Effector CD4-positive, alpha-beta T cell (primary cell): ENCODE results near the gene MUC5B.
"Not testable (repeated sequence)": the region's sequence is repeated elsewhere in the genome, so short reads cannot be mapped to it uniquely, and the experiment has no call there.

ENCODE experiments used
- DNase-seq: peaks from one replicate; pipeline ENCODE4 v3.0.0-alpha.2; 2020

The MUC5B gene

DNA sequence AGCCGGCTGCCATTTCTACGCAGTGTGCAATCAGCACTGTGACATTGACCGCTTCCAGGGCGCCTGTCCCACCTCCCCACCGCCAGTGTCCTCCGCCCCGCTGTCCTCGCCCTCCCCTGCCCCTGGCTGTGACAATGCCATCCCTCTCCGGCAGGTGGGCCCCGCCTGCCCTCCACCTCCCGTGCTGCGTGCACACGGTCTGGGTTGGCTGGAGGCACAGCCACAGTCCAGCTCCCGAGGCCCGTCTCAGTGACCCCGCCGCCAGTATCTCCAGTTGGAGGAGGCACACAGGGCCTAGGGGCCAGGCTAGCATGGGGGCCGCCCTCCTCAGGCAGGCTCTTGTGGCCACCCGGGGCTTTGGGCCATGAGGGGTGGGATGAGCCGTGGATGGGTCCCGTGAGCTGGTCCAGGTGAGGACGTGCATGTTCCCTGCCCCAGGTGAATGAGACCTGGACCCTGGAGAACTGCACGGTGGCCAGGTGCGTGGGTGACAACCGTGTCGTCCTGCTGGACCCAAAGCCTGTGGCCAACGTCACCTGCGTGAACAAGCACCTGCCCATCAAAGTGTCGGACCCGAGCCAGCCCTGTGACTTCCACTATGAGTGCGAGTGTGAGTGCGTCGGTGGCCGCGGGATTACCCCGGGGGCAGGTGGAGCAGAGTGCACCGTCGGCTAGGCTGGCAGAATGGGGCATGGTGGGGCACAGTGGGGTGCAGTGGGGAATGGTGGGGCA is 29.7 kb downstream of the MUC5B start:
- no peak for DNase-seq

DNA sequence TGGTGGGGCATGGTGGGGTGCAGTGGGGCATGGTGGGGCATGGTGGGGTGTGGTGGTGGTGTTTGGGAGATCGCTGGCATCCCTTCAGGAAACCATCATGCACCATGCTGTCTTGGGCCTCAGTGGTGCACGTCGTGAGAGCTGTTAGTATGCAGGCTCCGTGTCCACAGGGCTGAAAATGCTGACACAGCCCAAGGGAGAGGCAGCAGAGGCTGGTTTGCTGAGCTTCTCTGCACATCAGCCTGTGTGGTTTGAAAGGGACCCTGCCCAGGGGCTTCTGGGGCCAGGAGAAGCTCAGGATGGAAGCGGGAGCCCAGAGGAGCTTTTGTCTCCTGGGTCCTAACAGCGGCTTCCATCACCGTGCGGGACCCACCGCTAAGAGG is 30.2 kb downstream of the MUC5B start:
- no peak for DNase-seq

DNA sequence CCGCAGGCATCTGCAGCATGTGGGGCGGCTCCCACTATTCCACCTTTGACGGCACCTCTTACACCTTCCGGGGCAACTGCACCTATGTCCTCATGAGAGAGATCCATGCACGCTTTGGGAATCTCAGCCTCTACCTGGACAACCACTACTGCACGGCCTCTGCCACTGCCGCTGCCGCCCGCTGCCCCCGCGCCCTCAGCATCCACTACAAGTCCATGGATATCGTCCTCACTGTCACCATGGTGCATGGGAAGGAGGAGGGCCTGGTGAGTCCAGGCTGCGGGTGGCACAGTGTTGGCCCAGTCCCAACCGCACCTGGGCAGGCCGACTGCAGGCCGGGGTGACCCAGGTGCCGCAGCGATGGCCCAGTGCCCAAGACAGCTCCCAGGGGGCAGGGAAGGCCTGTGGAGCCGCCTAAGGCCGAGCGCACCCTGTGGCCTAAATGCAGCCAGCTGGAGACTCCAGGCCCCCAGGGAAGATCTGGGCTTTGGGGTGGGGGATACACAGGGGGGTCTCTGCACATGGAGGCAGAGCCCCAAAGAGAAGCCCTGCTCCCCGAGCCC is 31.3 kb downstream of the MUC5B start:
- DNase-seq: no peak

DNA sequence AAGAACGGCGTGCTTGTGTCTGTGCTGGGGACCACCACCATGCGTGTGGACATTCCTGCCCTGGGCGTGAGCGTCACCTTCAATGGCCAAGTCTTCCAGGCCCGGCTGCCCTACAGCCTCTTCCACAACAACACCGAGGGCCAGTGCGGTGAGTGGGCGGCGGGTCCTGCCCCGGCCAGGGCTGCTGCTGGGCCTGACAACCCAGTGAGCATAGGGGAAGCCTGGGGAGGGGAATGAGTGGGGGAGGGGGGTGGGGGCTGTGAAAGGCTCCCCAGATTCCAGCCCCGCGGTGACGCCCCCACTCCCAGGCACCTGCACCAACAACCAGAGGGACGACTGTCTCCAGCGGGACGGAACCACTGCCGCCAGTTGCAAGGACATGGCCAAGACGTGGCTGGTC is 31.9 kb downstream of the MUC5B start:
- no peak for DNase-seq

DNA sequence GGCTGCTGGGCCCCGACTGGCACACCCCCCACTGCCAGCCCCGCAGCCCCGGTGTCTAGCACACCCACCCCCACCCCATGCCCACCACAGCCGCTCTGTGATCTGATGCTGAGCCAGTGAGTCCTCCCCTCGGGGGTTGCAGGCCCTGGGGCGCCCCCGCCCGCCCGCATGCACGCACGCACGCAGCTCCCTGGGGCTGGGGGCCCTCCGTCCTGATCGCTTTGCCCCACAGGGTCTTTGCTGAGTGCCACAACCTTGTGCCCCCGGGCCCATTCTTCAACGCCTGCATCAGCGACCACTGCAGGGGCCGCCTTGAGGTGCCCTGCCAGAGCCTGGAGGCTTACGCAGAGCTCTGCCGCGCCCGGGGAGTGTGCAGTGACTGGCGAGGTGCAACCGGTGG is 32.3 kb downstream of the MUC5B start:
- no peak for DNase-seq

DNA sequence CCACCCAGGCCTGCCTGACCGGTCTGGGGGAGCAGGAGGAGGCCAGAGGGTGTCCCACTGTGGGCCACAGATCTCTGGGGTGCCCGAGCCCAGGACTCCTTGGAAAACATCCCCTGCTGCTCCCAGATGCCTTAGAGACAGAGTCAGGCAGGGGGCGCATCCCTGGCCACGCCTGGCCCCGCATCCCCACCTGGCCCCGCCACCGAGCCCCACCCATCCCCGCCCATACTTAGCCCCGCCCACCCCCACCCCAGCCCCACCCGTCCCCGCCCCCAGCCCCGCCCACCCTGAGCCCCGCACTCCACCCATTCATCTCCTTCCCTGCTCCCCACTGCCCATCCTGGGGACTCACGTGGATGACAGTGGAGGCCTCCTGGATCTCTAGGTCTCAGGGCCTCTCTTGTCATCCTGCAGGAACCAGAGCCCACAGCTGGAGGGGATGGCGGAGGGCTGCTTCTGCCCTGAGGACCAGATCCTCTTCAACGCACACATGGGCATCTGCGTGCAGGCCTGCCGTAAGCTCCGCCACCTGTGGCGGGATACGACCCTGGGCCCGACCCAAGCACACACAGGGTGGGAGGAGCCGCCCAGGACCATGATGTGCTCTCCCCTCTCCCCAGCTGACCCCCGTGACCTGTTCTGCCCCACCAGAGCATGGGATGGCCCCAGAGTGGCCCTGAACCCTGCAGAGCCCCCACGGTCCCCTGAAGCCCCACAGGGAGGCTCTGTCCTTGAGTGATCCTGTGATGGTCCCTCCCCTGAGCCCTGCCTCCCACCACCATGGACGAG is 33.6 kb downstream of the MUC5B start:
- no peak for DNase-seq

DNA sequence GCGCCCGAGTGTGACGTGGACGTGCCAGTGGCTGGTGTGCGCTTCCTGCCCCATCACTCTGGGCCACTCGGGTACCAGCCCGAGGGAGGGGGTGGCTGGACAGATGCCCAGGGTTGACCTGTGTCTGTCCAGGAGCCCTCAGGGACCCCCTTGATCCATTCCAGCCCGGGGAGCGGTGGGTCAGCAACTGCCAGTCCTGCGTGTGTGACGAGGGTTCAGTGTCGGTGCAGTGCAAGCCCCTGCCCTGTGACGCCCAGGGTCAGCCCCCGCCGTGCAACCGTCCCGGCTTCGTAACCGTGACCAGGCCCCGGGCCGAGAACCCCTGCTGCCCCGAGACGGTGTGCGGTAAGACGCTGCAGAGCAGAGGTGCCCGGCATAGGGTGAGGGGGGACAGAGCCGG is 34.5 kb downstream of the MUC5B start:
- no peak for DNase-seq

DNA sequence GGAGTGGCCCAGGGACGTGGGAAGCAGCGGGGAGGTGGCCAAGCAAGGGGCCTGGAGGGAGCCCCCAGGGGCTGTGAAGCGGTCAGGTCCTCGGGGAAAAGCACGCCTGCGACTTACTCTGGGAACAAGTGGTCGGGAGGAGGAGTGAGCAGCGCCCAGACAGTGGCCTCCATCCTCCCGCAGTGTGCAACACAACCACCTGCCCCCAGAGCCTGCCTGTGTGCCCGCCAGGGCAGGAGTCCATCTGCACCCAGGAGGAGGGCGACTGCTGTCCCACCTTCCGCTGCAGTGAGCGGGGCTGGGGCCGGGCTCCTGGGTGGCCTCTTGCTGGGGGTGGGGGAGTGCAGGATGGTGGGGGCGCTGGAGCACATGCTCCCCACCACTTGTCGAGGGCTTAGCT is 35.0 kb downstream of the MUC5B start:
- DNase-seq: no peak

DNA sequence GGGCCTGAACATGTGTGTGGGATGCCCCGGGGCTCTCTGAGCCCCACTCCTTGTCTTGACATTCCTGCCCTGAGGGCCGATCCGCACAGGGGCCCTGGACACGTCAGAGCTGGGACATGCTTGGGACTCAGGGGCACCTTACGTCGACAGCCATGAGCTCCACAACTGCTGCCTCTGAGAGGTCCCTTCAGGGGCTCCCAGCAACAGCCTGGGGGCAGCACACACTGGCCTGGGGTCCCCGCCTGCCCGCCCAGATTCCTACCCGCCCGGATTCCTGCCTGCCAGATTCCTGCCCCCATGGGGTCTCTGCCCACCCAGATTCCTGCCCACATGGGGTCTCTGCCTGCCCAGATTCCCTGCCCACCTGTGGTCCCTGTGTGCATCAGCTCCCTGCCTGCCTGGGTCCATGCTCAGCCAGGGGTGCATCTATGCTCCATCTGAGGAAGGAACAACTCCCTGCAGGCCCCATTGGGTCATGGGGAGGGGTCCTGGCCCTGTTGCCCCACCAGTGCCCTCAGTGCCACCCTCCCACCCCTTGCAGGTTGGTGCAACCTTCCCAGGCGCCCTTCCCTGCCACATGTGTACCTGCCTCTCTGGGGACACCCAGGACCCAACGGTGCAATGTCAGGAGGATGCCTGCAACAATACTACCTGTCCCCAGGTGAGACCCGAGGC is 35.7 kb downstream of the MUC5B start:
- no peak for DNase-seq

DNA sequence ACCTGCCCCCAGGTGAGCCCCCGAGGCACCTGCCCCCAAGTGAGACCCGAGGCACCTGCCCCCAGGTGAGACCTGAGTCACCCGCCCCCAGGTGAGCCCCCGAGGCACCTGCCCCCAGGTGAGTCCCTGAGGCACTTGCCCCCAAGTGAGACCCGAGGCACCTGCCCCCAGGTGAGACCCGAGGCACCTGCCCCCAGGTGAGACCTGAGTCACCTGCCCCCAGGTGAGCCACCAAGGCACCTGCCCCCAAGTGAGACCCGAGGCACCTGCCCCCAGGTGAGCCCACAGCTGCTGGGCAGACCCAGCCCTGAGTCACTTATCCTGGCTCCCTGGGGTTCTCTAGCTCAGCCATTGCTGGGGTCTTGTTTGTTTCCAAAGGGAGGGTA is 36.2 kb downstream of the MUC5B start:
- DNase-seq: no peak

DNA sequence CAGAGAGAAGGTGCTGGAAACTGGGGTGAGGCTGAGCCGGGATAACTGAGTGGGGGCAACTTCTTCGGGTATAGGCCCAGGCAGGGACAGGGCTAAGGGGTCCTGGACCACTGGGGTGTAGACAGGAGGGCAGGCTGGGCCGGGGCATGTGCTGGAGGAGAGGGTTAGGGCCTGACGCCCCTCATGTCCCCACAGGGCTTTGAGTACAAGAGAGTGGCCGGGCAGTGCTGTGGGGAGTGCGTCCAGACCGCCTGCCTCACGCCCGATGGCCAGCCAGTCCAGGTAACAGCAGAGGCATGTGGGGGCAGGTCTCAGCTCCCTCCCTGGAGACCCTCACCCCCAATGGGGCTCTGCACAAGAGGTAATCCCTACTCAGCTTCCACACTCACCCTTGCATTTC is 36.7 kb downstream of the MUC5B start:
- DNase-seq: no peak

DNA sequence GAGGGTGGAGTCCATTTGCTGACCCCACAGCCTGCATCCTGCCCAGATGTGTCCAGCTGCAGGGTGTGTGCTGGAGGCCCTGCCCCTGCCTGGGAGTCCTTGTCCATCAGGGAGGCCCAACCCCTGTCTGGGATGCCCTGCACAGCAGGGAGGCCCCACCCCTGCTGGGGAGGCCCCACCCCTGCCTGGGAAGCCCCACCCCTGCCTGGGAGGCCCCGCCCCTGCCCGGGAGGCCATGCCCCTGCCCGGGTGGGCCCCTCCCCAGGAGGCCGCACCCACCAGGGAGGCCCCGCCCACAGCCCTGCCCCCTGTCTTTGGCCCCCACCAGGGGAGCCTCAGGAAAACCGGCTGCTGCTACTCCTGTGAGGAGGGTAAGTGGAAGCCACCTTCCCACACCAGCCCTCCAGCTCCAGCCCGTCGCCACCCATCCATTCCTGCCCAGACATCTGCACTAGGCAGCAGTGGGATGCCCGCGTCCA is 37.2 kb downstream of the MUC5B start:
- no peak for DNase-seq

DNA sequence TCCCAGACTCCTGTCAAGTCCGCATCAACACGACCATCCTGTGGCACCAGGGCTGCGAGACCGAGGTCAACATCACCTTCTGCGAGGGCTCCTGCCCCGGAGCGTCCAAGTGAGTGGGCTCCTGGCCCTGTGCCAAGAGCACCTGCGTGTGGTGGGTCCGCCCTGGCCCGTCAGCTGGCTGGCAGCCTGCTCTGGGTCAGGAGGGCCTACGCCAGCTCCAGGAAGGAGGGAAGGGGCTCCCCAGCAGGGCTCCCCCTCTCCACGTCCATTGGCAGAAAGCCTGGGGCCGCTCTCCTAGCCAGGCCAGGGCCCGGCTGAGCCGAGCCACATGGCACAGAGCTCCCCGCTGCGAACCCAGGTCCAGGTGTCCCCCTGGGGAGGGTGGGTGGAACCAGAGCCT is 37.8 kb downstream of the MUC5B start:
- DNase-seq: no peak

DNA sequence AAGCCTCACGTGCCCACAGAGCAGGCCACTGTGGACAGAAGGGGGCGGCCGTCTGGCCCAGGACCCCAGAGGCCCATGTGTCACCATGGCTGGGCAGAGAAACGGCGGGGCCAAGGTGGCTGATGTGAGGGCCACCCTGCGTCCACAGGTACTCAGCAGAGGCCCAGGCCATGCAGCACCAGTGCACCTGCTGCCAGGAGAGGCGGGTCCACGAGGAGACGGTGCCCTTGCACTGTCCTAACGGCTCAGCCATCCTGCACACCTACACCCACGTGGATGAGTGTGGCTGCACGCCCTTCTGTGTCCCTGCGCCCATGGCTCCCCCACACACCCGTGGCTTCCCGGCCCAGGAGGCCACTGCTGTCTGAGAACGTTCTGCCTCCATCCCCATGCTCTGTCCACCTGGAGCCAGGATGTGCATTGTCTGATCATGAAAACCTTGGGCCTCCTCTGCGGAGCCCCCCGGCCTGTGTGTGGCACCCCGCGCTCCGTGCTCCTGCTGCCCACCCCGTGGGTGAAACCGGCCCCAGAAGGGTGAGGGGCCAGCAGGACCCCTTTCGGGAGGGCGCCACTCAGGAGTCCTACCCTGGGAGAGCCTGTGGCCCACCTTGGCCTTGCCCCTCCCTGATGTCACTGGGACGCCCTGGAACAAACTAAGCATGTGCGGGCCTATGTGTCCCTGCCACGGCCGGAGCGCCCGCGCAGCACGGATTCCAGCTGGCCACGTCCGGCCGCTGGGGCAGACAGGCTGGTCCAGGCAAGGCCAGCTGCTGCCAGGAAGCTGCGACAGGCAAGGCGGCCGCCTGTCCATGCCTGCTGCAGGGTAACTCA is 38.6 kb downstream of the MUC5B start:
- no peak for DNase-seq

DNA sequence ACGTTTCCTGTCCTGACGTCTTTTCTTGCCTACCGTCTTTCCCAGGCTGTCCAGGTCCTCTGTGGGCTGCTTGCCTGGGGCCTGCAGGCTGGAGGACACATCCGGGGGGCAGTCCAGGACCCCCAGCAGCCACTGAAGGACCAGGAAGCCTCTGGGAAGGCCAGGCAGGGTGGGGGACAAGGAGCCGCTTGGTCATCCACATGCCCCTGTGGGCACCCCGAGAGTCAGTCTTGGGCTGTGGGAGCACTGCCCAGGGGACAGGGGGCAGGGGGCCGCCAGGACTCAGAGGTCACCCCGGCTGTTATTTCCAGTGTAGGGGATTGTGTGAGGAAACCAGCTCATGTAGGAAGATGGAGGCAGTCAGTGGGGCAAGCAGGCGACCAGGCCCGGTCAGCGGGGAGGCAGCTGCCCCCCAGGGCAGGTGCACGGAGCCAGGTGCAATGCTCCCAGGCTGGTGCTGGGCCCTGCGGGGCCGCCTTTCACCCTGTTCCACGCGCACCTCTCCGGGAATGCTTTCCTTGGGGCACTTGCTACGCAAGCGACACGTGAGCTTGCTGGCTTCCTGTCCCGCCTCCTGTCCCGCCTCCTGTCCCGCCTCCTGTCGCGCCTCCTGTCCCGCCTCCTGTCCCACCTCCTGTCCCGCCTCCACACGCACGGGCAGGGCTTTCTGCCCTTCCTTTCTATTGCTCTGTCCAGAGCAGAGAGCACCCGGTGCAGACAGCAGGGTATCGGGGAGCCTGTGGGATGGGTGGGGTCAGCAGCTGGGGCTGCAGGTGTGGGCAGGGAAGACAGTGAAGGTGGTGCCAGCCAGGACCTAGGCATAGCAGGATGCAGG is 39.5 kb downstream of the MUC5B start:
- peak; percentile 73 for DNase-seq

DNA sequence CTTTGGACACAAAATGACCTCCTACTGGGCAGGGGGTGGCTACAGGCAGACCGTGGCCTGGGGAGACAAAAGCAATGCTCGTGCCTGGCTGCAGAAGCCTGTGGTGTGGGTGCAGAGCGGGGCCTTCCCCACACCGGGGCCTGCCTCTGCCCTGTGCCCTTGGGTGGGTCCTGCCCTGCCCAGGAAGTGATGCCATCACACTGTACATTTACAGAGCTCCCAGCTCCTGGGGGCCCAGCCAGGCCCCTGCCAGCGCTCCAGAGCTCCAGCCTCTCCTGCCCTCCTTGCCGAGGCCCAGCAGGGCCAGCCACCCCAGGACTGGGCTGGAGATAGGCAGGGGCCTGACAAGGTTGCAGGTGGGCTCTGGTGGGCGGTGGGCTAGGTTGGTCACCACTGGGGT is 40.1 kb downstream of the MUC5B start:
- DNase-seq: no peak

DNA sequence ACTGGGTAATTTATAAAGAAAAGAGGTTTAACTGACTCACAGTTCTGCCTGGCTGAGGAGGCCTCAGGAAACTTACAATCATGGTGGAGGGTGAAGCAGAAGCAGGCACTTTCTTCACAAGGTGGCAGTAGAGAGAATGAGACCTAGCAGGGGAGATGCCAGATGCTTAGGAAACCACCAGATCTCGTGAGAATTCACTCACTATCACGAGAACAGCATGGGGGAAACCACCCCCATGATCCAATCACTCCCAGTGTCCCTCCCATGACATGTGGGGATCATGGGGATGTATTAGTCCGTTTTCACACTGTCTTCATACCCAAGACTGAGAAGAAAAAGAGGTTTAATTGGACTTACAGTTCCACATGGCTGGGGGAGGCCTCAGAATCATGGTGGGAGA is 41.6 kb downstream of the MUC5B start:
- DNase-seq: not testable (repeated sequence)

DNA sequence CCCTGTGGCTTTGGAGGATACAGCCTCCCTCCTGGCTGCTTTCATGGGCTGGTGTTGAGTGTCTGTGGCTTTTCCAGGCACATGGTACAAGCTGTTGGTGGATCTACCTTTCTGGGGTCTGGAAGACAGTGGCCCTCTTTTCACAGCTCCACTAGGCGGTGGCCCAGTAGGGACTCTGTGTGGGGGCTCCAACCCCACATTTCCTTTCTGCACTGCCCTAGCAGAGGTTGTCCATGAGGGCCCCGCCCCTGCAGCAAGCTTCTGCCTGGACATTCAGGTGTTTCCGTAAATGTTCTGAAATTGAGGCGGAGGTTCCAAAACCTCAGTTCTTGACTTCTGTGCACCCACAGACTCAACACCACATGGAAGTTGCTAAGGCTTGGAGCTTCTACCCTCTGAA is 42.6 kb downstream of the MUC5B start:
- DNase-seq: not testable (repeated sequence)

DNA sequence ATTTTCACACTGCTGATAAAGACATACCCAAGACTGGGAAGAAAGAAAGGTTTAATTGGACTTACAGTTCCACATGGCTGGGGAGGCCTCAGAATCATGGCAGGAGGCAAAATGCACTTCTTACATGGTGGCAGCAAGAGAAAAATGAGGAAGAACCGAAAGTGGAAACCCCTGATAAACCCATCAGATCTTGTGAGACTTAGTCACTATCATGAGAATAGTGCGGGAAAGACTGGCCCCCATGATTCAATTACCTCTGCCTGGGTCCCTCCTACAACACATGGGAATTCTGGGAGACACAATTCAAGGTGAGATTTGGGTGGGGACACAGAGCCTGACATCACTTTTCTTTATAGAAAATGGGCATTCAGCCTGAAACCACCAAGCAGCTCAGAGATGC is 44.1 kb downstream of the MUC5B start:
- DNase-seq: not testable (repeated sequence)

DNA sequence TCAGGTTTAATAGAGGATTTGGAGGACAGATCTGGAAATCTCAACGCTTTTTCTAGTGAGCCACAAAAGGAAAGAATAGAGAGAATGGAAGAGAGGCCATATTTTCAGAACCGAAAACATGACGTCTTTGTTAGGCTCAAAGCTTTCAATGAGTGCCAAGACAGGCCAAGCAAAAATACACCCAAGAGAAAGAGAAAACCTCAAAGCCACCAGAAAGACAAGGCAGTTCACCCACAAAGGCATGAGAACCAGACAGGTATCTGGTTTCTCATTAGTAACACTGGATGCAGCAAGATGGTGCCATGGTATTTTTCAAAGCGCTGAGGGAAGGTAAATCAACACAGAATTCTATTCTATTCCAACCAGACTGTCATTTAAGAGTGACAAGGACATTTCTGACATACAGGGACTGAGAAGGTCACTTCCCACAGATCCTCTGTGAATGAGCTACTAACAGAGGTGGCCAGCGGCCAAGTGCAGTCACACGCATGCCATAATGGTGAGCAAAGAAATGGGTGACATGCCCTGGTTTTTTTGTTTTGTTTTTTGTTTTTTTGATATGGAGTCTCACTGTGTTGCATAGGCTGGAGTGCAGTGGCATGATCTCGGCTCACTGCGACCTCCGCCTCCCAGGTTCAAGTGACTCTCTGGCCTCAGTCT is 44.7 kb downstream of the MUC5B start:
- DNase-seq: no peak

DNA sequence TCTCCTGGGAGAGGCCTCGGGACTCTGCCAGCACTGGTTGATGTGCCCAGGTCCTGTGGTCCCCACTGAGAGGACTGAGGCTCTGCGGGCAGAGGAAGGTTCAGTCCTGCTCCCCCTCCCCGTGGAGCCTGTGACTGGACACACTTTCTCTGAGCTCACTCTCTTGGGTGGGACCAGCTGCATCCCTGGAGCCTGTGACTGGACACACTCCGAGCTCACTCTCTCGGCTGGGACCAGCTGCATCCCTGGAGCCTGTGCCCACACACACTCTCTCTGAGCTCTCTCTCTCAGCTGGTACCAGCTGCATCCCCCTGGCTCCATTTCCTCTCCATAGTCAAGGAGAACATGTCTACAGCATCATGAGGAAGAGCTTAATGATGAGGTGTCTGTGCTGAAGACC is 47.1 kb downstream of the MUC5B start:
- no peak for DNase-seq
